Heart right ventricle (tissue), 16 donors: ENCODE data around the gene OR2AG1. TPM values are rescaled to one million over a fixed set of nuclear protein-coding genes. Genes with fewer than 3 reads are reported as not detected.

ENCODE experiments used
- ATAC-seq, 8 donors: fragments of 200-7000 bp; cut with Tn5 transposase; one replicate each; pipeline ENCODE4 v1.9.1; 2020; ENCODE audit warnings: mild to moderate bottlenecking in 8 of 8, moderate library complexity in 8 of 8, moderate number of reproducible peaks in 1 of 8
- DNase-seq, 2 donors: peaks; one replicate each; pipeline ENCODE4 v3.0.0-alpha.2; 2020
- H3K27ac ChIP-seq, 10 donors: fragments of 200-600 bp; sonication (generic) in 2 of 10; one replicate each; pipeline versions ENCODE4 v1.5.0 to v1.8.0; 2020 to 2022; ENCODE audit warnings: mild to moderate bottlenecking in 3 of 10
- H3K27me3 ChIP-seq, 7 donors: fragments of 200-600 bp; one replicate each; pipeline ENCODE4 v1.8.0; 2021 to 2022; ENCODE audit warnings: mild to moderate bottlenecking in 2 of 7
- H3K36me3 ChIP-seq, 9 donors: fragments of 200-600 bp; sonication (generic) in 1 of 9; one replicate each; pipeline versions ENCODE4 v1.5.0 to v1.8.0; 2020 to 2022; ENCODE audit warnings: mild to moderate bottlenecking in 2 of 9
- H3K4me1 ChIP-seq, 9 donors: fragments of 200-600 bp; sonication (generic) in 1 of 9; one replicate each; pipeline versions ENCODE4 v1.5.0 to v1.8.0; 2020 to 2022; ENCODE audit warnings: mild to moderate bottlenecking in 4 of 9
- H3K4me3 ChIP-seq, 10 donors: fragments of 200-600 bp; sonication (generic) in 2 of 10; one replicate each; pipeline versions ENCODE4 v1.5.0 to v1.8.0; 2020 to 2022; ENCODE audit warnings: mild to moderate bottlenecking in 7 of 10, moderate library complexity in 2 of 10
- H3K9me3 ChIP-seq, 11 donors: fragments of 200-600 bp in 10 of 11; sonication (generic) in 2 of 11; one replicate each; pipeline versions ENCODE4 v1.5.0 to v1.8.0; 2013 to 2022; ENCODE audit warnings: mild to moderate bottlenecking in 2 of 11, control low read depth in 1 of 11, moderate library complexity in 1 of 11
- CTCF ChIP-seq, 9 donors: fragments of 200-600 bp; sonication (generic) in 2 of 9; IDR thresholded peaks; one replicate each; pipeline versions ENCODE4 v1.5.0 to v1.8.0; 2021 to 2022; ENCODE audit warnings: antibody characterized with exemption in 9 of 9, mild to moderate bottlenecking in 5 of 9, moderate library complexity in 1 of 9
- WGBS, 2 donors: extraction: QIAGEN DNeasy Blood & Tissue Kit; methylation state at CpG; one replicate each; pipeline ENCODE4 v1.1.7; 2013; ENCODE audit warnings: inconsistent platforms in 1 of 2; 5-methylcytosine and 5-hydroxymethylcytosine counted together
- intact Hi-C, 10 donors: fragments of 100-400 bp; cut with DNase I; formaldehyde crosslinking; loops; one replicate each; pipeline versions ENCODE4 v1.11.1 to v1.14.2; 2022
- polyA plus RNA-seq, 2 donors: library from polyadenylated mRNA; stranded (reverse); fragments of 200-250 nt; gene quantifications; one replicate each; pipeline ENCODE4 v1.2.3, GENCODE V29; 2013
- total RNA-seq, 10 donors: library from RNA; stranded (reverse); fragmentation: NEBNext Ultra II Directional in 3 of 10; extraction: Animal tissue kit (Norgen Biotek cat#: 25700) in 3 of 10; gene quantifications; one replicate each; pipeline versions ENCODE4 v1.2.1 to v1.2.4, GENCODE V29; 2021 to 2023
- donor health status: Arrhythmogenic right ventricular cardiomyopathy.
- donor health status: ischemic (EF 13 %, LVEDD 7.1; RV severe dilation, severe dysfunction).
- donor health status: healthy with polysubstance abuse.
- donor health status: DM: no; HTN: yes; CAD: no.
- donor health status: DM: no; HTN: no; CAD: no.
- donor health status: ischemic (EF 25% LVEDD 6.9; RV normal size, moderate dysfunction).
- donor health status: ischemic (EF 25% LVEDD 5.7; RV mildly dilated, moderate dysfunction).
- donor health status: healthy.
- donor health status: DM: yes; HTN: yes; CAD: no.
- donor health status: Ischemic cardiomyopathy.
- donor health status: ischemic (EF 35%, LVEDD 5.7; RV mildly dilated, moderate dysfunction).
- donor health status: nonischemic (EF 11% LVEDD 7.7; RV severe dilation, severe dysfunction).
- donor health status: DM: yes; HTN: yes; CAD: no.
- donor health status: PGD.
- donor health status: ischemic (EF 29% LVEDD 5.4; RV normal size, mild dysfunction).
- donor health status: nonischemic (EF 23%, LVEDD 6.1; RV moderate dilation, normal function).

Gene OR2AG1
- total and polyA plus RNA-seq, 12 donors = not detected

GRCh38 chr11:6745018-6745417, 37.8 kb upstream of the OR2AG1 start:
- intact Hi-C loops = no loop called here
- ATAC-seq (no peak), DNase-seq (no peak)
- Histone ChIP-seq H3K27me3 (no peaks in the 10 kb centered on the region), H3K4me1 (peaks cover 0 to 60% (median 10%) of the 10 kb centered on the region in 9 donors), H3K4me3 (peak overlapping the region in 6 of 10 donors; percentile 44 to 56 (median 50)), H3K9me3 (no peaks in the 10 kb centered on the region), H3K36me3 (no peaks in the 10 kb centered on the region), H3K27ac (peak overlapping the region in 9 of 10 donors; percentile 1 to 92 (median 82))
- TF ChIP-seq CTCF (IDR thresholded peaks at IDR 0.05) = no peak
- 72 to 78% methylated on average over 4 of the region's 4 CpGs for WGBS, 2 donors

GRCh38 chr11:6745465-6746015, 37.3 kb upstream of the OR2AG1 start:
- H3K27ac ChIP-seq = peak overlapping the region; percentile 61 to 92 (median 76)
- peak in 6 of 8 donors; percentile 28 to 74 (median 56) for ATAC-seq
- WGBS, 2 donors = 42 to 68% methylated on average over 2 of the region's 2 CpGs
- H3K4me3 ChIP-seq = peak overlapping the region in 9 of 10 donors; percentile 30 to 56 (median 47)
- TF ChIP-seq CTCF (IDR thresholded peaks at IDR 0.05) = no peak
- H3K27me3 ChIP-seq = no peaks in the 10 kb centered on the region
- H3K36me3 ChIP-seq = no peaks in the 10 kb centered on the region
- intact Hi-C loops = no loop called here
- H3K4me1 ChIP-seq = peaks cover 0 to 58% (median 10%) of the 10 kb centered on the region in 9 donors
- DNase-seq = no peak
- H3K9me3 ChIP-seq = no peaks in the 10 kb centered on the region

- 30 to 50% methylated on average over 5 of the region's 5 CpGs for WGBS, 2 donors
- H3K27me3 ChIP-seq = no peaks in the 10 kb centered on the region
- intact Hi-C loops = no loop called here
- H3K9me3 ChIP-seq = no peaks in the 10 kb centered on the region
- peak overlapping the region; percentile 61 to 92 (median 76) for H3K27ac ChIP-seq
- no peaks in the 10 kb centered on the region for H3K36me3 ChIP-seq
- ATAC-seq (peak in 6 of 8 donors; percentile 73 to 94 (median 89)), DNase-seq (no peak)
- TF ChIP-seq CTCF (IDR thresholded peaks at IDR 0.05) = no peak
- peaks cover 0 to 56% (median 10%) of the 10 kb centered on the region in 9 donors for H3K4me1 ChIP-seq
- H3K4me3 ChIP-seq = peak overlapping the region in 9 of 10 donors; percentile 30 to 56 (median 47)
These were observed 36.7 kb upstream of the OR2AG1 start for GRCh38 chr11:6746086-6746618.

GRCh38 chr11:6746626-6747025, 36.2 kb upstream of the OR2AG1 start:
- no peak for TF ChIP-seq CTCF (IDR thresholded peaks at IDR 0.05)
- no peak for DNase-seq
- ATAC-seq = peak in 3 of 8 donors; percentile 8 to 24 (median 19)
- H3K4me3 ChIP-seq = peak overlapping the region in 9 of 10 donors; percentile 30 to 56 (median 47)
- intact Hi-C loops = no loop called here
- no peaks in the 10 kb centered on the region for H3K36me3 ChIP-seq
- no peaks in the 10 kb centered on the region for H3K27me3 ChIP-seq
- peaks cover 0 to 52% (median 10%) of the 10 kb centered on the region in 9 donors for H3K4me1 ChIP-seq
- 54 to 57% methylated on average over 1 of the region's 1 CpG for WGBS, 2 donors
- H3K9me3 ChIP-seq = no peaks in the 10 kb centered on the region
- peak overlapping the region; percentile 61 to 92 (median 76) for H3K27ac ChIP-seq
